HG03442 (cell line): ENCODE data around the gene ZNF710.

ENCODE experiments used
- ATAC-seq: cut with Tn5 transposase; IDR thresholded peaks from one replicate; pipeline ENCODE4 v1.9.1; 2021; ENCODE audit warnings: mild to moderate bottlenecking, moderate library complexity; ENCODE audit not compliant: unreplicated experiment

Gene ZNF710

DNA sequence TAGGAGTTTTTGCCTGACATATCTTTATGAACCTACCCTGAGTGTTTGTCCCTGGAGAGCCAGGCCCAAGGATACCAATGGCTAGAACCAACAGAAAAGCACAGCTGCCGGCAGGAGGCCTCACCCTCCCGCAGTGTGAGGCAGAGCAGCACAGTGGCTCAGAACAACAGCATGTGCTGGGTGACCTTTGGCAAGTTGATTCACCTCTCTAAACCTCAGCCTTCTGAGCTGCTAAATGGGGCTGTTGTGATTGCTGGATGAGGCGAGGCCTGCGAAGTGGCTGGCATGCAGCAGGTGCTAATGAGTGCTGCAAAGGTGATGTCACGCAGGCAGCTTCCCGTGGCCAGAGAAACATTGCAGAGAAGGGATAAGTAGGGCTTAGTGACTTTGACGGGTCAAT lies 77.8 kb downstream of the ZNF710 start:
- ATAC-seq: no peak

DNA sequence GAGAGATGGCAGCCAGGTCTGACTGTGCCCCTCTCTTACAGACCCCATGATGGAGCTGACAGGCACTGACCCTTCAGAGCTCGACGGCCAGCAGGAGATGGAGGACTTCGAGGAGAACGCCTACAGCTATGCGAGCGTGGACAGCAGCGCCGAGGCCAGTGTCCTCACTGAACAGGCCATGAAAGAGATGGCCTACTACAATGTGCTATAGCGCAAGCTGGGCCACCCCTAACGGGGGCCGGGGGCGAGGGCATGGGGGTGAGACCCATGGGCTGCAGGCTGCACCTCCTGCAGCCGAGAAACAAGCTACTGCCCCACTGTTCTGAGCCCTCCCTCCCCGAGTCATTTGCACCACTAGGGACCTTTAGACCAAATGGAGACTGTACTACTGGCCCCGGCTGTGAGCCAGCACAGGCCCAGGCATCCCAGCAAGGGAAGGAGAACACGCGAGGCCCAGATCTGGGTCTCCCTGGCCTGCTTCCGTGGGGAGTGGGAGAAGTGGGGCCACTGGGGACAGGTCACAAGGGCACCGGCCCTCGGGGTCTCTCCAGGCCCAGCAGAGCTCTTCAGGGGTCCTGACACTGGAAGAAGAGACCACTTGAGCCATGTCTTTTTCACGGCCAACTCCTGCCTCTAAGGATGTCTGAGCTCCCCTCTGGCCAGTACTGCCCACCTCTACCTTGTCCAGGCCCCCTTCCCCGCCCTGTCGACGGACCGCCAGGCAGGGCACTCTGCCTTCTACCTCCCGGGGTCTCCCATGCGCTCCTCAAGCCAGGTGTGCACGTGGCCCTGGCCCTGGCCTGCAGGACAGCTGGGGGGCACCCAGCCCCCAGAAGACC lies 78.7 kb downstream of the ZNF710 start:
- no peak for ATAC-seq

DNA sequence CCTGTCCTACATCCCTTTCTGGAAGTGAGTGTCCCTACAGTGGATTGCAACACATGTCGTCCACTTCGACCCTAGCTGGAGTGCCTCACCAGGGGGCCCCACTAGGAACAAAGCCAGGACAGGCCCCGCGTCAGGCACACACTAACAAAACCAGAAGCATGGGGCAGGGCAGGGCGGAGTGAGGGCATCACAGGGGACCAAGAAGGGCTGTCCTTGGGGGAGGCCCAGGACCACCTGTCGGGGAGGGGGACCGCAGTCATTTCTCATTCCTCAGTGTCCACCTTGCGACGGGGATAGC lies 79.3 kb downstream of the ZNF710 start:
- ATAC-seq: no peak

DNA sequence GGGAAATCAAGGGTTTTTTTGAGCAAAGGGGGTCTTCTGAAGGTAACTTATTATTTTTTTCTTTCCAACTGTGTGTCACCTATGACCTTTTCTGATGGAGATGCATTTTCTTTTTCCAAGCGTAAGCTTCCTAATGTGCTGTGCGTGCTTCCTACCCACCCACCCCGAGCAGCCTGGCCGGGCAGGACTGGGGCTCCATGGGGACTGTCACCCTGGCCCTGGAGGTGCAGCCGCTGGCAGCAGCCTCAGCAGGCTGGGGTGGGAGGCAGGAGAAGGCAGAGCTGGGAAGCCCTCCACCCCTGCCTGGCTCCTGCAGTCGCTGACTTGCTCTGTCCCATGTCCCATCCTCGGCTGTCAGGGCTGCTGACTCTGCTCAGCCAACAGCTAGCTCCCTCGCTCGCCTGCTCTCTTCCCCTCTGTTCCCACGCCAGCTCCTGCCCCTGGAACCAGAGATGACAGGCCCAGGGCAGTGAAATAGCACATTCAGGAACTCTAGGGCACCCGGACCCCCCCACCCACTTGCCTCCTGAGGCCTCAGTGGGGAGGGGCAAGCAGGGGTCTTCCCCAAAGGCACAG lies 79.8 kb downstream of the ZNF710 start:
- ATAC-seq: no peak

DNA sequence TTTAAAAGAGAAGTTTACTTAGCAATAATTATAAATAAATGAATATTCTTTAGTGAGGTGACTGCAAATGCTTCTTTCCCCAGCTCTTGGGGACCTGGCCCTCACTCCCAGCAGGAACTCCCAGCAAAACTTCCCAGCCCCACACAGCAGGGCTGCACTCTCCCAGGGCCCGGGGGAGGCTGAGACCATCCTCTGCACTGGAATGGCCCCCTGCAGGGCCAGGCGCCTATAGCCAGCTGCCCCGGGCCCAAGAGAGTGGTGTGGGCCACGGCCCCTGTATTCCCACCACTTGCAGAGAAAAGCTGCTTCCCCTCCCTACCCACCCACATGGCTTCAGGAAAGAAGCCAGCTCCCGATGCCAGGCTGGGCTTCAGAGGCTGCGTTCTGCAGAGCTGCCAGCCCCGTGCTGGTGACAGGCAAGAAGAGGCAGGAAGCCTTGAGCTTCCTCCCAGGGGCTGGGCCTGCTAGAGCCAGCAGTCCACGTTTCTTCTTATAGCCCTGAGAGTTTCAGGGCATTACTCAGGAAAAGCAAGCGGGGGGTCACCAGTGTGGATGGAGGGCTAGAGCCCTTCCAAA lies 81.1 kb downstream of the ZNF710 start:
- ATAC-seq: no peak

DNA sequence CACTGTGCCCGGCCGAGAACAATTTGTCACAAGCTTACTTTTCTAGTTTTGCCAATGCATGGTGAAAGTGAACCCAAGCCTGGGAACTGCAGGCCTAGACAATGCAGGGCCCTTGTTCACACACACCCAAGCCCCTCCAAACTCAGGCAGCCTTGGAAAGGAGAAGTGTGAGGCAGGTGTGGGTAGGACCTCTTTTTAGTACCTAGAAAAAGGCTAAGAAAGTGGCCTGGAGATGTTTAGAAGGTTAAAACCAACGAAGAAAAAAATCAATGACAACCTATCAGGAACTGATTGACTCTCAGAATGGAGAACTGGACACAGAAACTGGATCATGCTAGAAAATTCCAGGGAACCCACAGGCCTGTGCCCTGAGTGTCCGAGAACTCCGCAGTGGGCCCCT lies 82.3 kb downstream of the ZNF710 start:
- ATAC-seq: no peak

DNA sequence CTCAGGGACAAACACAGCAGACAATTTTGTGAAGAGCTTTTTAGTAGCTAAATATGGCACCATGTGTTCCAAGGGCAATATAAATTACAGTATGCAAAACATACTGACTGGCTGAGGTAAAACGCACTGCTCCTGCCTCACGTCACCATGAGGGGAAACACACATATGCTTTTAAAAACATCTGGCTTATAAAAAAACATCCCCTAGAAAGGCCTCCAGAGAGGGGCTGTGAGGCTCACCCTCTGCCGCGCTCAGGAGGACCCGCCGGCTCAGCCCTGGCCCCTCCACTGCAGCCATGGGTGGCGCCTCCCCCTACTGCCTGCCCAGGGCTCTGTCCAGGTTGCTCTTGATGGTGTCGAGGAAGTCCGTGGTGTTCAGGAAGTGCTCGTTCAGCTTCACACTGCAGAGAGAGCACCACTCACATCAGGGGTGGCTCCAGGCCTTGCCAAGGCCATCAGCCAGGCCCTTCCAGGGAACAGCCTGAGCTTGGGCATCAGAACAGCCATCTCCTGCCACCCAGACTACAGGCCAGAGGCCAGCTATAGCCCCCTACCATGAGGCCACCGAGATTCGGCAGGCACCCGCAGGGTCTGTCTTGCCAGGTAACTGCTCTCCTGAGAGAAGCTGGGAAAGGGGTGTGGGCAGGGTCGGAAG lies 83.0 kb downstream of the ZNF710 start:
- no peak for ATAC-seq

DNA sequence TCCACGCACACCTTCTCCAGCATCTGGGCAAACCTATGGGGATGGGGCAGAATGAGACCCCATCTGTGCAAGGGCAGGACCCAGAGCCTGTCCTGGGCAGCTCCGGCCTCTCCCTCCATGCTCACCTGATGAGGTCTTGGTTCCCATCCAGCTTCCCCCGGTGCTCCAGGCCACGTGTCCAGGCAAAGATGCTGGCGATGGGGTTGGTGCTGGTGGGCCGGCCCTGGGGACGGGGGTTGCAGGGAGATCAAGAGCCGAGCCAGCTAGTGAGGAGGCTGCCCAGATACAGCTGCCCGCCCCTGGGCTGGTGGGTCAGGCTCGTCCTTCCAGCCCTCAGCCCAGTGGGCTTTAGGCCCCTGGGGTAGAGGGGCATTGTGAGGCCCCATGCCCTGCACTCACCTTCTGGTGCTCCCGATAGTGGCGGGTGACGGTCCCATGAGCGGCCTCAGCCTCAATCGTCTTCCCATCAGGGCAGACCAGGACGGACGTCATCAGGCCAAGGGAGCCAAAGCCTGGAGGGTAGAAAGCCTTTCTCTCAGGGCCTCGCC lies 83.8 kb downstream of the ZNF710 start:
- no peak for ATAC-seq

DNA sequence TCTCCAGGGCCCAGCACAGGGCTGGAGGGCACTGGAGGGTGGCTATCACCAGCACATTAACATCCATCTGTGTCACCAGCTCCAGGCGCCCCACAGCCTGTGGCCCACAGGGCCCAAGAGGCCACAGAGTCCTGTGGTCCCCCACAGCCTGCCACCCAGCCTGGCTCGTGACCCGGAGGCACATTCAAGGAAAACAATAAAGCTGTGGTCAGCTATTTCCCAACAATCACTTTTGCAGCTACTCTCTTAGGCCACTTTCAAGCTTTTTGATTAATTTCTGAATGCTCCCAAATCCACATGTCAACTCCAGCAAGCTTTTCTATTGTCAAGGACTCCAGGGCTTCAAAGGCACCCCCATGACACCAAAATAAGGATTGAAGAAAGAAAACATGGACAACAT lies 84.4 kb downstream of the ZNF710 start:
- ATAC-seq: no peak

DNA sequence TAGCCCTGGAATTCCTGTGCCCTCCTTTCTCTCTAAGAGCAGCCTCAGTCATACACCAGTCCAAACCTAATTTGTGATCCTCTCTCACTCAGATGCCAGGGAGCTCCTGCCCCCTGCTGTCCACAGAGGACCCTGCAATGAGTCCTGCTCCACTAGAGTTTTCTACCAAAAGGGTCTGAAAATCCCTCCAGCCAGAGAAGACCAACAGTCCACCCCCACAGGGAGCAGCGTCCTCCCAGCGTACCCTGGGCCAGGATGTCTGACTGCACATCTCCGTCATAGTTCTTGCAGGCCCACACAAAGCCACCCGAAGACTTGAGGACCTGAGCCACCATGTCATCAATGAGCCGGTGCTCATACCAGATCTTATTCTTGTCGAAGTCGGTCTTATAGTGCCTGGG lies 85.7 kb downstream of the ZNF710 start:
- ATAC-seq: no peak

DNA sequence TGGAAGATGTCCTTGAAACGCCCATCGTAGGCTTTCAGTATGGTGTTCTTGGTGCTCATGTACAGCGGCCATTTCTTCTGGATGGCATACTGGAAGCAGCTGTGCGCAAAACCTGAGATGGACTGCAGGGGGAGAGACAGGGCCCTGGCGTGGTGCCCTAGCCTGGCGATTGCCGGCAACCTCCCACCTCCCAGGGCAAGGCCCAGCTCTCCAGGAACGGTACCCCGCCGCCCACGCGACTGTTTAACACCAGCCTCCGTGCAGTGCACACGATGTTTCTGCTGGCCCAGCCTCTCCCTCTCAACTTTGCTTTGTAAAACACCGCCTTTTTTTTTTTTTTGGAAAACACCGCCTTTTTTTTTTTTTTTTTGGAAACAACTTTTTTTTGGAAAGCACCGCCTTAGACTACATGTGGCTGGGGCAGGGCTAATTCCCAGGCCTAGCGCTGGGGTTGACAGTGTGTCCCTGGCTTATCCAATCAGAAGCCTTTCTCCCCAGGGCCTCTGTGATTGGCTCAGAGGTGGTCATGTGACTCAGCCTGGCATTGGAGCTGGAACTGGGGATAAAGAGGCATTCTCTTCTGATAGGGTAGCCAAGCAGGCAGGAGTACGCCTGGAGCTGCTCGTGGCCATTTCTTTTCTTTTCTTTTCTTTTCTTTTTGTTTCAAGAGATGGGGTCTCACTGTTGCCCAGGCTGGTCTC lies 86.5 kb downstream of the ZNF710 start:
- no peak for ATAC-seq

DNA sequence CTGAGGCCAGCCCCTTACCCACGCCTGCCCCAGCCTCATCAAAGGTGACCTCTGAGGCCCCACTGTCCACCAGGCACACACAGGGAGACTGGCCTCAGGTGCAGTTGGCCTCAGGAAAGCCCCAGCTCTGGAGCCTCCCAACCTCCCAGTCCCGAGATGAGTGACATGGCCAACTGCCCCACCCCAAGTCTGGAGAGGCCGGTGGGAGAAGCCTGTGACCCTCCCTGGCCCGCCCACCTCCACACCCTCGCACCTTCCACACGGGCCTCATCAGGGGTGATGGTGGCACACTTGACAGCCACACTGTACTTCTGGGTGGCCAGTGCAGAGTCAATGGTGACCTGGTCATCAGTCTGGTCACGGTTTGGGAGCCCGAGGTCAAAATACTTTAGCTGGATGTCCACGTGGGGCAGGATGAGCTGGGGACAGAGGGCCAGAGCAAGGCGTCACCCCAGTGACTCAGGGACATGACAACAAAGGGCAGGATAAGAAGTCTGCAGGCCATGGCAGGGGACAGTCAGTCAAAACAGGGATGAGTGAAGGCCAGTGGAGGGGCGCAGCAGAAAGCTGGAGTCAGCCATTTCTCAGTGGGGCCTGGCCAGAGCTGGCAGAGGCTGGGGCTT lies 89.2 kb downstream of the ZNF710 start:
- no peak for ATAC-seq

DNA sequence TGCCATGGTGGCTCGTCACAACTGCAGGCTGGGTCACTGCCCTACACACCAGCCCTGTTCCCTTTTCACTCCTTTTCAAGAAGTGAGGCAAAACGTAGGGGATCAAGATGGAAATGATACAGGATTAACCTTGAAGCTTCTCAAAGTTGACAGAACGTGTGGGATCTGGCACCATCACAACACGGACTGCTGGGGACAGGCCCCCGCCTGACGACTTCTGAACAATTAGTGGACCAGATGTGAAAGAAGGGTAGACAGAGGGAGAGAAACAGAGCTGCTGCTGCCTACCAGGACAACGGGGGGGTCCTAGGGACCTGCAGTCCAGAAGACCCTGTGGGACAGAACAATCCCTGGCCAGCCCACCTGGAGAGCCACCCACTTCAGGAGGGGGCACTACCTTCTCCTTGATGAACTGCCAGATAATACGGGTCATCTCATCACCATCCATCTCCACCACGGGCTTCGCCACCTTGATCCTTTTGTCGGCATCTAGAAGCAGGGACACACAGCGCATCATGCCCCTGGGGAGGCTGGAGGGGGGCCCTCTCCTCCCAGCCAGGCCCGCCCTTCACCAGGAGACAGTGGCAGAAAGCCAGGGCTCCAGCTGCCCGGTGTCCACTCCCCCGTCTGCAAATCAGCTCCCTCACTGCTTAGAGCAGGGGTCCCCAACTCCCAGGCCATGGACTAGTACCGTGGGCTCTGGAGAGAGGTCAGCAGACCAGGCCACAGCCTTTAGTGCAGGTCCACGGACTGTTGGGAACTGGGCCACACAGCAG lies 90.2 kb downstream of the ZNF710 start:
- no peak for ATAC-seq

DNA sequence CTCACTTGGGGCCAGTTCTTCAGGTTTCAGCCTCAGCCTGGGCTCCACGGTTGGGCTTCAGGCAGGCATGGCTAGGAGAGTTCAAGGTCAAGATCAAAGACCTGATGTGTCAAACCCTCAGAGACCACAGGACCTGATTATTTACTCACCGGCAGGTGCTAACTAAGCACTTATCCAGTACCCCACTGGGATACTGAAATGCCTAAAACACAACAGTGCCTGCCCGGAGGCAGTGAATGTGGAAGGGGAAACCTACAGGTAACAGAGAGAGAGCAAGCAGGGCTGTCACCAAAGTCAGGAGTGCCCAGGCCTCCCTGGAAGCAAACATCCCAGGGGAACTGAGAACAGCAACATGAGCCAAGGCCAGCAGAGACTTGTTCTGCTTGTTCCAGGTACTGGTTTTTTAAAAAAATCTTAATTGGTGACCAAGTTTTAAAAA lies 94.4 kb downstream of the ZNF710 start:
- no peak for ATAC-seq

DNA sequence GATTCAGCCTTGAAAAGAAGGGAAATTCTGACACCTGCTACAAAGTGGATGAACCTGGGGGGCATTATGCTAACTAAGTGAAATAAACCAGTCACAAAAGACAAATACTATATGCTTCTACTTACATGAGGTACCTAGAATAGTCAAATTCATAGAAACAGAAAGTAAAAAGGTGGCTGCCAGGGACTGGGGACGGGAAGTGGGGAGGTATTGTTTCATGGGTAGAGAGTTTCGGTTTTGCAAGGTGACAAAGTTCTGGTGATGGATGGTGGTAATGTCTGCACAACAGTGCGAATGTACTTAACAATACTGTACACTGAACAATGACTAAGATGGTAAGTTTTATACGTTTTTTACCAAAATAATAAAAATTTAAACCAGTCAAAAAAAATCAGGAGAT lies 96.4 kb downstream of the ZNF710 start:
- peak; percentile 42 for ATAC-seq

DNA sequence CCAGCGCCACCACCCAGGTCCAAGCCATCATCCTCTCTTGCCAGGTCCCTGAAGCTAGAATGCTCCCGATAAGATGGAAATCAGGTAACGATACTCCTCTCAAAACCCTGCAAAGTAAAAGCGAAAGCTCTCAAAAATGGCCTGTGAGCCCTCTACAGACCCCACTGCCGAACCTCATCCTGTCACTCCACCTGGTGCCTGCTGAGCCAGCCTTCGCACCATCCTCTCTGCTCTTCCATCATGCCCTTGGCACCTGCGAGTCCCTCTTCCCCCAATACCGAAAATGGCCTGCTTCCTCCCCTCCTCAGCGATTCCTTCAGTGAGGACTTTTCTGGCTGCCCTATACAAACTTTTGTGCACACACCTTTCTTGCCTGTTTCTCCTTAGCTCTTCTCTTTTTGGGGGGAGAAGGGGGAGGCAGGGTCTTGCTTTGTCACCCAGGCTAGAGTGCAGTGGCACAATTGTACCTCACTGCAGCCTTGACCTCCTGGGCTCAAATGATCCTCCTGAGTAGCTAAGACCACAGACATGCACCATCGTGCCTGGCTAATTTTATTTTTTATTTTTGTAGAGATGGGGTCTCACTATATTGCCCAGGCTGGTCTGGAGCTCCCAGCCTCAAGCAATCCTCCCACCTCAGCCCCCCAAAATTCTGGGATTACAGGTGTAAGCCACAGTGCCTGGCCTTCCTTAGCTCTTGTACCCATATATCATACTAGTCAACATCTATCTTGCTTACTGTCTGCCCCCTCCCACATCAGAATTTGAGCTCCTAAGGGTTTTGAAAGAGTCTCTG lies 98.1 kb downstream of the ZNF710 start:
- no peak for ATAC-seq

DNA sequence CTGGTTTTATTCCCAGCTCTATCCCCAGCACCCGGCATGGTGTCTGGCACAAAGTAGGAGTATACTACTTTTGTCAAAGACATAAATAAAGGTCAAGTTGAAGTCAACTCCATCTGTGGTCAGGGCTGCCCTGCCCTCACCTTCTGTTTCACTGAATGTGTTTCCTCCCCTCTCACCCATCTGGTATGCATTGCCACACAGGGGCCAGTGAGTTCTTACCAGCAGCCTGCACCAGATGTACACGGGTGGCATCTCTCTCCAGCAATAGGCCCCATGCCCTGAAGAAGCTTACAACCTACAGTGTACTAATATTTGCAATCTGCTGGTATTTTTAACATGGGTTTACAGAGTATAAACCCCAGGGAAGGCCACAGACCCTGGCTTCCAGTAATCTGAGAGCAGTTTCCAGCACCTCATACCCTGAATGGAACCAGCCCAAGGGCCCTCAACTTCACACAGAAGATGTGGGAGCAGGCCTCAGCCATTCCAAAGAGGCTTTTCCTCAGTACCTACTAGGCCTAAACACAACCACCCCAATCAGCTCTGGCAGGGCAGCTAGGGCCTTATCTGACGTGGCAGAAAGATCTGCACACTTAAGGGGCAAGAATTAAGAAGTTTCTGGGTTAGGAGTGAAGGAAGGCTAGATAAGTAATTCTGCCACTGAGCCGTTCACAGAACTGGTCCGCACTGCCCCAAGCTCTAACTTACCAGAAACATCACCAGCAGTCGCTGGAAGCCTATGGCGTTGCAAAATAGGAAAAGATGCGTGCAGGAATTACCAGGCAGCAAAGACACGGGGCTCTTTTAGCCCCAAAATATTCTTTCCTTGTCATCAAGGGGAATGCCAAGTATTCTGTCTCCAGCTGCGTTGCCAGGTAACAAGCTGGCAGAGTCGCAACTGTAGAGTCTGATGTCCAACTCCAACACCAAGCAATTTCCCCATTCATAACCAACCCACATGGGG lies 99.0 kb downstream of the ZNF710 start:
- no peak for ATAC-seq
